HG03135 (cell line): ENCODE results near the gene MZT2A.
A peak's percentile ranks its signal among the peaks of the same experiment; 100 is the strongest.
"Not testable (repeated sequence)": the region's sequence is repeated elsewhere in the genome, so short reads cannot be mapped to it uniquely, and the experiment has no call there.

ENCODE experiments used
- ATAC-seq: cut with Tn5 transposase; IDR thresholded peaks from one replicate; pipeline ENCODE4 v1.9.1; 2021; ENCODE audit warnings: mild to moderate bottlenecking, moderate library complexity; ENCODE audit not compliant: unreplicated experiment

The MZT2A gene

GRCh38 chr2:131493199-131493968, 1.2 kb upstream of the MZT2A start:
- ATAC-seq = peak; percentile 24

- ATAC-seq = peak; percentile 66
Measured at GRCh38 chr2:131492418-131493198, 411 bp upstream of the MZT2A start.

- ATAC-seq = not testable (repeated sequence)
Measured at GRCh38 chr2:131491469-131491836, 744 bp downstream of the MZT2A start.

GRCh38 chr2:131490616-131491468, 1.4 kb downstream of the MZT2A start:
- ATAC-seq = not testable (repeated sequence)

GRCh38 chr2:131488306-131489205, 3.6 kb downstream of the MZT2A start:
- no peak for ATAC-seq

GRCh38 chr2:131486201-131486902, 5.8 kb downstream of the MZT2A start:
- not testable (repeated sequence) for ATAC-seq

GRCh38 chr2:131484906-131485460, 7.2 kb downstream of the MZT2A start:
- ATAC-seq = not testable (repeated sequence)

- ATAC-seq = not testable (repeated sequence)
Measured at GRCh38 chr2:131483981-131484820, 8.0 kb downstream of the MZT2A start.

GRCh38 chr2:131482506-131483155, 9.6 kb downstream of the MZT2A start:
- ATAC-seq = not testable (repeated sequence)

- not testable (repeated sequence) for ATAC-seq
Measured at GRCh38 chr2:131480351-131480750, 11.8 kb downstream of the MZT2A start.

GRCh38 chr2:131478850-131479461, 13.2 kb downstream of the MZT2A start:
- ATAC-seq = not testable (repeated sequence)

- ATAC-seq = not testable (repeated sequence)
Measured at GRCh38 chr2:131478074-131478849, 13.9 kb downstream of the MZT2A start.

- not testable (repeated sequence) for ATAC-seq
Measured at GRCh38 chr2:131477227-131477626, 15.0 kb downstream of the MZT2A start.

GRCh38 chr2:131476363-131476762, 15.8 kb downstream of the MZT2A start:
- ATAC-seq = not testable (repeated sequence)

GRCh38 chr2:131475831-131476230, 16.4 kb downstream of the MZT2A start, which contains the start of gene TUBA3D:
Gene TUBA3D (plus strand): TSS chr2:131476119. CDS start chr2:131476200, 81 bp downstream.
- ATAC-seq = no peak

GRCh38 chr2:131473266-131473665, 18.9 kb downstream of the MZT2A start:
- not testable (repeated sequence) for ATAC-seq
